ENCODE results near the gene CTU2. TPM values are rescaled to one million over a fixed set of nuclear protein-coding genes. Genes with fewer than 3 reads are reported as not detected.

CTU2 gene
- total RNA-seq (2012; rRNA removed) (12.8 and 12.9 TPM in 2 replicates), polyA plus RNA-seq (2012; rRNA removed) (18.4 and 23.4 TPM in 2 replicates), Bru-seq, nascent RNA (percentile 45 among the genes with signal in this experiment), BruChase-seq, experiment 1, labeled RNA remaining after a 6-hour chase (percentile 53 among the genes with signal in this experiment), BruChase-seq, experiment 2, labeled RNA remaining after a 2-hour chase (percentile 41 among the genes with signal in this experiment)
- polyA plus RNA-seq (2012; cell fraction: cytosol; rRNA removed) = 16.4 and 19.7 TPM in 2 replicates
- polyA plus RNA-seq (2012; cell fraction: nucleus; rRNA removed; ENCODE audit: low replicate concordance) = 25.5 and 154 TPM in 2 replicates
- long read RNA-seq, transcript CTU2-202 (15 exons, 1,751 nt) = major isoform, 27 of 40 reads
- long read RNA-seq, partial matches to known transcripts = 4 of 40 reads
- long read RNA-seq, other reads (novel, unspliced or antisense) = 7 of 40 reads

DNA sequence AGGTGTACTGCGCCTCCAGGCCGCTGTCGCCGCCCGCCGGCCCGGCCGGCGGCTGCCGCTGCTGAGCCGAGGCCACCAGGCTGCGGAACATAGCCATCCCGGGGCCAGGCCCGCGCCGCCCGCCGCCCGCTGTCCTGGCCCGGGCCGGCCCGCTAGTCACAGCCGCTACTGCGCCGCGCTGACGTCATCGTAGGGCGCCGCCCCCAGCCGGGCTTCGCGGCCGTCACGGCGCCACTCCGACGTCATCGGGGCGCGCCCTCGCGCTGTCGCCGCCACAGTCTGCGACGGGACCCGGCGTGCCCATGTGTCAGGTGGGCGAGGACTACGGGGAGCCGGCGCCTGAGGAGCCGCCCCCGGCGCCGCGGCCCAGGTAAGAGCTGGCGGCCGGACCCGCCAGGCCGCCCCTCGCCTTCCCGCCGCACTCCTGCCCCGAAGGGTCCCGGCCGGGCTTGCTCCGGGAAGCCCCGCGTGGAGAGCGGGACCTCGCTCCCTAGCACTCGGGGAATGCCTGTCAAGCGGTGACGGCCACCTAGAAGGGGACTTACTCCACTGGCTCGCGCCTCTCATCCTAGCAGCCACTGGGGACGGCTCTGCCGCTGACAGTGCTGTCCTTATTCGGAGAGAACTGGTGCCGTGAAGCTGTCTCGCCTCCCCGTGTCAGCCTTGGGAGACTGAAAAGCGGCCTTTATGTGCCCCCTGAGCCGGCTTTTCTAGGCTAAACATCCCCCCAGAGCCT lies at the start of gene CTU2, which contains the start of gene RNF166:
Gene CTU2, plus strand, starts transcription at position 275 of the 736 bp plus-strand sequence. Its CDS starts 28 bp downstream, at position 303.
Gene RNF166, minus strand, starts transcription at position 180 of the 736 bp plus-strand sequence. Its CDS starts 83 bp downstream, at position 97.
- intact Hi-C loops (cut with micrococcal nuclease) (no loop called here), dilution Hi-C loops (cut with HindIII; ENCODE audit: low sequenced_read_pairs, unreplicated experiment) (no loop called here), in situ Hi-C loops (cut with MboI; ENCODE audit: low sequenced_read_pairs) (no loop called here)
- H3K23ac ChIP-seq (ENCODE audit: low read depth, low read length) = peak within 1 kb of the TSS; percentile 81
- H3K14ac ChIP-seq (replicated peaks; ENCODE audit: low read depth, low read length) = peak within 1 kb of the TSS; percentile 82
- BruUV-seq (replicated peaks) = no TSS peak
- peak within 1 kb of the TSS; percentile 99 for H3K4me2 ChIP-seq (ENCODE audit: low read depth, low read length)
- H4K20me1 ChIP-seq (ENCODE audit: insufficient read depth, low read length) = peaks cover 22% of the 10 kb centered on the region; the same call in 1 of the 2 replicates
- peak within 1 kb of the TSS; percentile 95 for H3K4me3 ChIP-seq (ENCODE audit: insufficient read depth, low read depth, low read length)
- no peaks in the 10 kb centered on the region for H3K9me3 ChIP-seq (ENCODE audit: control insufficient read depth, insufficient read depth, low read length)
- H3K4me1 ChIP-seq (ENCODE audit: control insufficient read depth, insufficient read depth, low read length) = peaks cover 12% of the 10 kb centered on the region
- peak within 1 kb of the TSS; percentile 81 for H3K4ac ChIP-seq (ENCODE audit: low read depth, low read length)
- ATAC-seq (ENCODE audit: low read depth) (peak; percentile 86), DNase-seq (peak; percentile 84)
- POLR2A ChIA-PET (ENCODE audit: unreplicated experiment) = no interaction called here
- peak within 1 kb of the TSS; percentile 94 for H2AFZ ChIP-seq (replicated peaks; ENCODE audit: low read length, poor library complexity)
- H4K5ac ChIP-seq (ENCODE audit: low read depth, low read length) = peak within 1 kb of the TSS; percentile 66; the same call in 1 of the 2 replicates
- no peak within 1 kb of the TSS for H3K18ac ChIP-seq (ENCODE audit: low read depth, low read length)
- peak within 1 kb of the TSS; percentile 67 for H2BK5ac ChIP-seq (ENCODE audit: low read depth, low read length, poor library complexity, severe bottlenecking)
- peak within 1 kb of the TSS; percentile 80 for H3K9ac ChIP-seq (ENCODE audit: low read depth, low read length)
- no peaks in the 10 kb centered on the region for H3K27me3 ChIP-seq (ENCODE audit: control insufficient read depth, insufficient read depth, low read length)
- peak within 1 kb of the TSS; percentile 65; the same call in 1 of the 2 replicates for H3K27ac ChIP-seq (ENCODE audit: insufficient read depth, low read length)
- peak within 1 kb of the TSS; percentile 20; the same call in 1 of the 2 replicates for H3K56ac ChIP-seq (ENCODE audit: extremely low read depth, insufficient read depth, low read length)
- H2AK5ac ChIP-seq (ENCODE audit: low read depth, low read length) = peak within 1 kb of the TSS; percentile 91
- H4K8ac ChIP-seq (ENCODE audit: low read depth in 2 of 2, low read length in 2 of 2) = peak within 1 kb of the TSS; percentile 50 to 89; a peak in 3 of 4 replicates
- no peak within 1 kb of the TSS for H2BK15ac ChIP-seq (ENCODE audit: low read depth, low read length)
- no peak within 1 kb of the TSS for H2BK20ac ChIP-seq (ENCODE audit: low read depth, low read length)
- peak within 1 kb of the TSS; percentile 60; the same call in 1 of the 2 replicates for H4K91ac ChIP-seq (ENCODE audit: insufficient read depth, low read depth, low read length)
- 1% methylated on average over 33 of the region's 86 CpGs; no CpG with 5 or more reads in 1 of the 2 experiments for WGBS, 2 experiments (ENCODE audit: extremely low coverage in 2 of 2, insufficient read length in 1 of 2)
- no peaks in the 10 kb centered on the region for H3K9me1 ChIP-seq (ENCODE audit: insufficient read depth, low read length)
- H3K36me3 ChIP-seq (ENCODE audit: control insufficient read depth, insufficient read depth, low read length) = 0 out of 2 replicates have a peak, but pooled peaks cover 2% of the 10 kb centered on the region
- CTCF ChIA-PET = no interaction called here
- H2BK120ac ChIP-seq (ENCODE audit: low read depth, low read length) = peak within 1 kb of the TSS; percentile 18; the same call in 1 of the 2 replicates
- H3K79me1 ChIP-seq (ENCODE audit: low read depth in 1 of 2, low read length in 2 of 2) = peaks cover 26 to 74% of the 10 kb centered on the region in 2 experiments
- peak within 1 kb of the TSS; percentile 98 for H2AK9ac ChIP-seq (replicated peaks; ENCODE audit: low read depth, low read length, poor library complexity)
- TF ChIP-seq BHLHE40 (IDR thresholded peaks at IDR 0.05; ENCODE audit: low read depth, low read length) (0 out of 2 replicates have a peak, but pooled peaks have one; percentile 24), FOS (IDR thresholded peaks at IDR 0.05; ENCODE audit: low read depth, low read length) (peak; percentile 39; the same call in 1 of the 2 replicates), CHD1 (IDR thresholded peaks at IDR 0.05; ENCODE audit: low read depth, low read length) (no peak), MAZ (IDR thresholded peaks at IDR 0.05; ENCODE audit: borderline replicate concordance, low read depth, low read length) (peak; percentile 71; the same call in 1 of the 2 replicates), NFE2L2 (IDR thresholded peaks at IDR 0.05; ENCODE audit: low read depth, low read length) (0 out of 2 replicates have a peak, but pooled peaks have one; percentile 6), CEBPB (IDR thresholded peaks at IDR 0.05; ENCODE audit: low read depth, low read length) (no peak), RCOR1 (IDR thresholded peaks at IDR 0.05; ENCODE audit: insufficient replicate concordance, low read length) (no peak), MXI1 (IDR thresholded peaks at IDR 0.05; ENCODE audit: borderline replicate concordance, low read depth, low read length) (peak; percentile 100)
- TF ChIP-seq, protein P1, sequence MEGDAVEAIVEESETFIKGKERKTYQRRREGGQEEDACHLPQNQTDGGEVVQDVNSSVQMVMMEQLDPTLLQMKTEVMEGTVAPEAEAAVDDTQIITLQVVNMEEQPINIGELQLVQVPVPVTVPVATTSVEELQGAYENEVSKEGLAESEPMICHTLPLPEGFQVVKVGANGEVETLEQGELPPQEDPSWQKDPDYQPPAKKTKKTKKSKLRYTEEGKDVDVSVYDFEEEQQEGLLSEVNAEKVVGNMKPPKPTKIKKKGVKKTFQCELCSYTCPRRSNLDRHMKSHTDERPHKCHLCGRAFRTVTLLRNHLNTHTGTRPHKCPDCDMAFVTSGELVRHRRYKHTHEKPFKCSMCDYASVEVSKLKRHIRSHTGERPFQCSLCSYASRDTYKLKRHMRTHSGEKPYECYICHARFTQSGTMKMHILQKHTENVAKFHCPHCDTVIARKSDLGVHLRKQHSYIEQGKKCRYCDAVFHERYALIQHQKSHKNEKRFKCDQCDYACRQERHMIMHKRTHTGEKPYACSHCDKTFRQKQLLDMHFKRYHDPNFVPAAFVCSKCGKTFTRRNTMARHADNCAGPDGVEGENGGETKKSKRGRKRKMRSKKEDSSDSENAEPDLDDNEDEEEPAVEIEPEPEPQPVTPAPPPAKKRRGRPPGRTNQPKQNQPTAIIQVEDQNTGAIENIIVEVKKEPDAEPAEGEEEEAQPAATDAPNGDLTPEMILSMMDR (conservative IDR thresholded peaks at IDR 0.05; ENCODE audit: low read depth, low read length) = no peak
- TF ChIP-seq, protein P2, sequence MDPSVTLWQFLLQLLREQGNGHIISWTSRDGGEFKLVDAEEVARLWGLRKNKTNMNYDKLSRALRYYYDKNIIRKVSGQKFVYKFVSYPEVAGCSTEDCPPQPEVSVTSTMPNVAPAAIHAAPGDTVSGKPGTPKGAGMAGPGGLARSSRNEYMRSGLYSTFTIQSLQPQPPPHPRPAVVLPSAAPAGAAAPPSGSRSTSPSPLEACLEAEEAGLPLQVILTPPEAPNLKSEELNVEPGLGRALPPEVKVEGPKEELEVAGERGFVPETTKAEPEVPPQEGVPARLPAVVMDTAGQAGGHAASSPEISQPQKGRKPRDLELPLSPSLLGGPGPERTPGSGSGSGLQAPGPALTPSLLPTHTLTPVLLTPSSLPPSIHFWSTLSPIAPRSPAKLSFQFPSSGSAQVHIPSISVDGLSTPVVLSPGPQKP (IDR thresholded peaks at IDR 0.05; ENCODE audit: borderline replicate concordance, low read depth, low read length) = no peak

All from IMR-90 (cell line).